ENCODE results near the gene SMLR1. TPM values are rescaled to one million over a fixed set of nuclear protein-coding genes. Genes with fewer than 3 reads are reported as not detected.

SMLR1 gene
- total RNA-seq, 2 experiments from 2014 or later = not detected

- CTCF ChIA-PET = interaction anchor here (1.1 kb wide), 1 partner anchor 10 kb away, joined by 4 read pairs; no protein-coding TSS in a partner anchor
- Mint-ChIP-seq H3K36me3 (ENCODE audit: low read depth) (peaks cover 5% of the 10 kb centered on the region), H3K27me3 (no peaks in the 10 kb centered on the region), H3K4me1 (ENCODE audit: low read depth) (no peaks in the 10 kb centered on the region), H3K9me3 (no peaks in the 10 kb centered on the region), H3K27ac (no peak overlapping the region), H3K4me3 (no peak overlapping the region)
- DNase-seq (no peak), ATAC-seq (ENCODE audit: poor library complexity) (no peak)
- Histone ChIP-seq H3K27ac (ENCODE audit: low read depth in 1 of 2, low read length in 2 of 2) (no peak overlapping the region), H3K27me3 (ENCODE audit: control insufficient read depth in 1 of 2, insufficient read depth in 2 of 2, low read length in 2 of 2) (no peaks in the 10 kb centered on the region), H3K36me3 (ENCODE audit: insufficient read depth, low read length) (no peaks in the 10 kb centered on the region), H3K4me1 (ENCODE audit: insufficient read depth, low read length) (no peaks in the 10 kb centered on the region), H3K4me3 (ENCODE audit: low read length) (no peak overlapping the region), H3K9me3 (ENCODE audit: control insufficient read depth in 1 of 2, insufficient read depth in 1 of 2, low read length in 2 of 2) (no peaks in the 10 kb centered on the region)
- TF ChIP-seq CTCF (IDR thresholded peaks at IDR 0.05) = no peak
- POLR2A ChIA-PET = no interaction called here
- intact Hi-C loops (cut with DNase I, micrococcal nuclease) = no loop called here
Measured at GRCh38 chr6:130862370-130862769, 35.2 kb downstream of the SMLR1 start.

- Mint-ChIP-seq H3K36me3 (ENCODE audit: low read depth) (peaks cover 5% of the 10 kb centered on the region), H3K4me3 (no peak overlapping the region), H3K9me3 (no peaks in the 10 kb centered on the region), H3K4me1 (ENCODE audit: low read depth) (no peaks in the 10 kb centered on the region), H3K27me3 (no peaks in the 10 kb centered on the region), H3K27ac (no peak overlapping the region)
- H3K4me3 ChIP-seq (ENCODE audit: low read length) = no peak overlapping the region
- ChIA-PET CTCF (interaction anchor here (1.1 kb wide), 1 partner anchor 9 kb away, joined by 4 read pairs; no protein-coding TSS in a partner anchor), POLR2A (no interaction called here)
- ATAC-seq (ENCODE audit: poor library complexity) = no peak
- intact Hi-C loops (cut with DNase I, micrococcal nuclease) = no loop called here
- no peaks in the 10 kb centered on the region for H3K27me3 ChIP-seq (ENCODE audit: control insufficient read depth in 1 of 2, insufficient read depth in 2 of 2, low read length in 2 of 2)
- TF ChIP-seq CTCF (IDR thresholded peaks at IDR 0.05) = no peak
- H3K27ac ChIP-seq (ENCODE audit: low read depth in 1 of 2, low read length in 2 of 2) = no peak overlapping the region
- no peaks in the 10 kb centered on the region for H3K4me1 ChIP-seq (ENCODE audit: insufficient read depth, low read length)
- H3K9me3 ChIP-seq (ENCODE audit: control insufficient read depth in 1 of 2, insufficient read depth in 1 of 2, low read length in 2 of 2) = no peaks in the 10 kb centered on the region
- no peak for DNase-seq
- H3K36me3 ChIP-seq (ENCODE audit: insufficient read depth, low read length) = no peaks in the 10 kb centered on the region
Measured at GRCh38 chr6:130863415-130864230, 36.4 kb downstream of the SMLR1 start.

- Mint-ChIP-seq H3K27me3 (no peaks in the 10 kb centered on the region), H3K4me1 (ENCODE audit: low read depth) (no peaks in the 10 kb centered on the region), H3K27ac (no peak overlapping the region), H3K9me3 (no peaks in the 10 kb centered on the region), H3K36me3 (ENCODE audit: low read depth) (peaks cover 5% of the 10 kb centered on the region), H3K4me3 (no peak overlapping the region)
- no peak for TF ChIP-seq CTCF (IDR thresholded peaks at IDR 0.05)
- no peak overlapping the region for H3K27ac ChIP-seq (ENCODE audit: low read depth in 1 of 2, low read length in 2 of 2)
- H3K36me3 ChIP-seq (ENCODE audit: insufficient read depth, low read length) = no peaks in the 10 kb centered on the region
- intact Hi-C loops (cut with DNase I, micrococcal nuclease) = no loop called here
- ChIA-PET POLR2A (no interaction called here), CTCF (no interaction called here)
- no peaks in the 10 kb centered on the region for H3K4me1 ChIP-seq (ENCODE audit: insufficient read depth, low read length)
- no peak for ATAC-seq (ENCODE audit: poor library complexity)
- H3K27me3 ChIP-seq (ENCODE audit: control insufficient read depth in 1 of 2, insufficient read depth in 2 of 2, low read length in 2 of 2) = no peaks in the 10 kb centered on the region
- no peaks in the 10 kb centered on the region for H3K9me3 ChIP-seq (ENCODE audit: control insufficient read depth in 1 of 2, insufficient read depth in 1 of 2, low read length in 2 of 2)
- H3K4me3 ChIP-seq (ENCODE audit: low read length) = no peak overlapping the region
- no peak for DNase-seq
Measured at GRCh38 chr6:130864344-130864743, 37.1 kb downstream of the SMLR1 start.

All from CD4-positive, alpha-beta T cell (primary cell).